Nephron progenitor cell (in vitro differentiated cells): ENCODE results near the gene PGM5.

ENCODE experiments used
- DNase-seq: peaks from one replicate; pipeline ENCODE4 v3.0.0; 2021
- H3K27ac Mint-ChIP-seq: 2 replicates; pipeline ENCODE4 v1.8.0; 2021; ENCODE audit warnings: mild to moderate bottlenecking, moderate library complexity, mixed read lengths
- H3K27me3 Mint-ChIP-seq: 2 replicates; pipeline ENCODE4 v1.8.0; 2021; ENCODE audit warnings: mild to moderate bottlenecking, low read depth, mixed read lengths; ENCODE audit not compliant: poor library complexity
- H3K36me3 Mint-ChIP-seq: 2 replicates; pipeline ENCODE4 v1.8.0; 2021; ENCODE audit warnings: low read depth, mixed read lengths
- H3K4me1 Mint-ChIP-seq: 2 replicates; pipeline ENCODE4 v1.8.0; 2021; ENCODE audit warnings: mixed read lengths
- H3K4me3 Mint-ChIP-seq: 2 replicates; pipeline ENCODE4 v1.8.0; 2021; ENCODE audit warnings: mild to moderate bottlenecking, moderate library complexity, mixed read lengths
- H3K9me3 Mint-ChIP-seq: 2 replicates; pipeline ENCODE4 v1.8.0; 2021; ENCODE audit warnings: mild to moderate bottlenecking, moderate library complexity, mixed read lengths
- CTCF ChIP-seq: fragments of 200-600 bp; sonication (generic); IDR thresholded peaks from 2 replicates; pipeline ENCODE4 v1.5.0; 2021; ENCODE audit warnings: antibody characterized with exemption

The PGM5 gene

GRCh38 chr9:68562461-68562860 is 206.1 kb downstream of the PGM5 start:
- Mint-ChIP-seq H3K4me1 (peaks cover 8% of the 10 kb centered on the region), H3K27me3 (peaks cover 24% of the 10 kb centered on the region), H3K36me3 (no peaks in the 10 kb centered on the region), H3K9me3 (no peaks in the 10 kb centered on the region), H3K4me3 (no peak overlapping the region), H3K27ac (no peak overlapping the region)
- DNase-seq: no peak
- no peak for TF ChIP-seq CTCF

- Mint-ChIP-seq H3K4me3 (no peak overlapping the region), H3K4me1 (no peaks in the 10 kb centered on the region), H3K27ac (no peak overlapping the region), H3K36me3 (no peaks in the 10 kb centered on the region), H3K9me3 (peaks cover 19% of the 10 kb centered on the region), H3K27me3 (no peaks in the 10 kb centered on the region)
- no peak for DNase-seq
- no peak for TF ChIP-seq CTCF
Measured at GRCh38 chr9:68567565-68567964, 211.2 kb downstream of the PGM5 start.

- Mint-ChIP-seq H3K36me3 (no peaks in the 10 kb centered on the region), H3K4me3 (no peak overlapping the region), H3K27me3 (no peaks in the 10 kb centered on the region), H3K9me3 (peaks cover 19% of the 10 kb centered on the region), H3K4me1 (peaks cover 24% of the 10 kb centered on the region), H3K27ac (no peak overlapping the region)
- TF ChIP-seq CTCF: no peak
- no peak for DNase-seq
Measured at GRCh38 chr9:68574150-68574549, 217.7 kb downstream of the PGM5 start.

- no peak for DNase-seq
- peaks cover 19% of the 10 kb centered on the region for H3K9me3 Mint-ChIP-seq
- H3K27me3 Mint-ChIP-seq: peaks cover 5% of the 10 kb centered on the region
- TF ChIP-seq CTCF: no peak
- H3K27ac Mint-ChIP-seq: no peak overlapping the region
- H3K4me1 Mint-ChIP-seq: peaks cover 24% of the 10 kb centered on the region
- H3K4me3 Mint-ChIP-seq: no peak overlapping the region
- H3K36me3 Mint-ChIP-seq: no peaks in the 10 kb centered on the region
Measured at GRCh38 chr9:68575817-68576216, 219.4 kb downstream of the PGM5 start.

- TF ChIP-seq CTCF: no peak
- Mint-ChIP-seq H3K27me3 (peaks cover 9% of the 10 kb centered on the region), H3K4me1 (peaks cover 36% of the 10 kb centered on the region), H3K9me3 (peaks cover 6% of the 10 kb centered on the region), H3K4me3 (no peak overlapping the region), H3K36me3 (no peaks in the 10 kb centered on the region), H3K27ac (no peak overlapping the region)
- no peak for DNase-seq
Measured at GRCh38 chr9:68577774-68578591, 221.6 kb downstream of the PGM5 start.
